Mesodermal cell (in vitro differentiated cells): ENCODE data around the gene PRTG.
A peak's percentile ranks its signal among the peaks of the same experiment; 100 is the strongest.

Experiments
- H3K27ac ChIP-seq: 2 replicates; pipeline ENCODE4 v1.7.0; 2013; ENCODE audit warnings: mild to moderate bottlenecking, low read depth, low read length, moderate library complexity; ENCODE audit not compliant: severe bottlenecking
- H3K36me3 ChIP-seq: 2 replicates; pipeline ENCODE4 v1.7.1; 2013; ENCODE audit warnings: mild to moderate bottlenecking, low read length, moderate library complexity; ENCODE audit not compliant: control insufficient read depth, insufficient read depth
- H3K4me1 ChIP-seq: one replicate; pipeline ENCODE4 v1.7.1; 2013; ENCODE audit warnings: mild to moderate bottlenecking, low read length; ENCODE audit not compliant: insufficient read depth, control insufficient read depth, poor library complexity, severe bottlenecking
- H3K4me3 ChIP-seq: 2 replicates; pipeline ENCODE4 v1.7.0; 2013; ENCODE audit warnings: low read length, control low read depth, mild to moderate bottlenecking; ENCODE audit not compliant: insufficient read depth, poor library complexity, severe bottlenecking; ENCODE audit errors: extremely low read depth
- H3K9me3 ChIP-seq: 2 replicates; pipeline ENCODE4 v1.7.1; 2013; ENCODE audit warnings: mild to moderate bottlenecking, low read length, moderate library complexity; ENCODE audit not compliant: control insufficient read depth
- WGBS, 2 experiments: methylation state at CpG; one replicate each; pipeline ENCODE4 v1.1.5; 2013; ENCODE audit warnings: missing lambda C conversion rate in 2 of 2; ENCODE audit not compliant: insufficient coverage in 2 of 2; 5-methylcytosine and 5-hydroxymethylcytosine counted together

PRTG gene

GRCh38 chr15:55638764-55639163, 104.2 kb downstream of the PRTG start:
- WGBS, 2 experiments: no CpG with 5 or more reads among the region's 1 CpG
- Histone ChIP-seq H3K27ac (no peak overlapping the region), H3K36me3 (peaks cover 83% of the 10 kb centered on the region), H3K9me3 (no peaks in the 10 kb centered on the region), H3K4me3 (no peak overlapping the region), H3K4me1 (no peaks in the 10 kb centered on the region)

- Histone ChIP-seq H3K4me3 (no peak overlapping the region), H3K9me3 (no peaks in the 10 kb centered on the region), H3K4me1 (no peaks in the 10 kb centered on the region), H3K36me3 (peaks cover 91% of the 10 kb centered on the region), H3K27ac (no peak overlapping the region)
- WGBS, 2 experiments: 100% methylated on average over 1 to 3 of the region's 3 CpGs
Measured at GRCh38 chr15:55637086-55637485, 105.9 kb downstream of the PRTG start.

- no peaks in the 10 kb centered on the region for H3K9me3 ChIP-seq
- H3K27ac ChIP-seq: no peak overlapping the region
- no CpG with 5 or more reads among the region's 1 CpG for WGBS, 2 experiments
- peaks cover 93% of the 10 kb centered on the region for H3K36me3 ChIP-seq
- H3K4me3 ChIP-seq: no peak overlapping the region
- peaks cover 1% of the 10 kb centered on the region for H3K4me1 ChIP-seq
Measured at GRCh38 chr15:55633731-55634130, 109.2 kb downstream of the PRTG start.

GRCh38 chr15:55632434-55632833, 110.5 kb downstream of the PRTG start:
- no peaks in the 10 kb centered on the region for H3K9me3 ChIP-seq
- peak overlapping the region; percentile 23 for H3K27ac ChIP-seq
- peaks cover 5% of the 10 kb centered on the region for H3K4me1 ChIP-seq
- peaks cover 93% of the 10 kb centered on the region for H3K36me3 ChIP-seq
- 89% methylated on average over 2 of the region's 2 CpGs for WGBS, 2 experiments
- H3K4me3 ChIP-seq: no peak overlapping the region

GRCh38 chr15:55630858-55631257, 112.1 kb downstream of the PRTG start:
- Histone ChIP-seq H3K27ac (peak overlapping the region; percentile 39), H3K36me3 (peaks cover 92% of the 10 kb centered on the region), H3K9me3 (no peaks in the 10 kb centered on the region), H3K4me3 (no peak overlapping the region), H3K4me1 (peaks cover 5% of the 10 kb centered on the region)
- 90 to 100% methylated on average over 3 of the region's 3 CpGs for WGBS, 2 experiments

- H3K27ac ChIP-seq: peak overlapping the region; percentile 63
- no peak overlapping the region for H3K4me3 ChIP-seq
- no peaks in the 10 kb centered on the region for H3K9me3 ChIP-seq
- peaks cover 5% of the 10 kb centered on the region for H3K4me1 ChIP-seq
- H3K36me3 ChIP-seq: peaks cover 90% of the 10 kb centered on the region
- WGBS, 2 experiments: 100% methylated on average over 1 of the region's 2 CpGs; no CpG with 5 or more reads in 1 of the 2 experiments
Measured at GRCh38 chr15:55628369-55628730, 114.6 kb downstream of the PRTG start.

GRCh38 chr15:55627730-55628368, 115.1 kb downstream of the PRTG start:
- Histone ChIP-seq H3K4me1 (peaks cover 5% of the 10 kb centered on the region), H3K27ac (peak overlapping the region; percentile 63), H3K4me3 (no peak overlapping the region), H3K36me3 (peaks cover 89% of the 10 kb centered on the region), H3K9me3 (no peaks in the 10 kb centered on the region)
- WGBS, 2 experiments: 89 to 96% methylated on average over 6 to 7 of the region's 7 CpGs

GRCh38 chr15:55619783-55620182, 123.2 kb downstream of the PRTG start:
- Histone ChIP-seq H3K4me3 (no peak overlapping the region), H3K27ac (no peak overlapping the region), H3K4me1 (no peaks in the 10 kb centered on the region), H3K36me3 (peaks cover 76% of the 10 kb centered on the region), H3K9me3 (no peaks in the 10 kb centered on the region)
- WGBS, 2 experiments: 88 to 98% methylated on average over 3 to 5 of the region's 6 CpGs

- Histone ChIP-seq H3K4me1 (no peaks in the 10 kb centered on the region), H3K27ac (no peak overlapping the region), H3K36me3 (peaks cover 80% of the 10 kb centered on the region), H3K4me3 (no peak overlapping the region), H3K9me3 (no peaks in the 10 kb centered on the region)
- 86 to 90% methylated on average over 2 to 3 of the region's 4 CpGs for WGBS, 2 experiments
Measured at GRCh38 chr15:55618387-55618786, 124.6 kb downstream of the PRTG start.

- no peak overlapping the region for H3K4me3 ChIP-seq
- 100% methylated on average over 1 of the region's 1 CpG; no CpG with 5 or more reads in 1 of the 2 experiments for WGBS, 2 experiments
- H3K27ac ChIP-seq: no peak overlapping the region
- no peaks in the 10 kb centered on the region for H3K4me1 ChIP-seq
- no peaks in the 10 kb centered on the region for H3K9me3 ChIP-seq
- peaks cover 80% of the 10 kb centered on the region for H3K36me3 ChIP-seq
Measured at GRCh38 chr15:55615445-55615844, 127.5 kb downstream of the PRTG start.

- WGBS, 2 experiments: 93 to 95% methylated on average over 4 of the region's 4 CpGs
- no peaks in the 10 kb centered on the region for H3K9me3 ChIP-seq
- peaks cover 74% of the 10 kb centered on the region for H3K36me3 ChIP-seq
- no peaks in the 10 kb centered on the region for H3K4me1 ChIP-seq
- no peak overlapping the region for H3K27ac ChIP-seq
- no peak overlapping the region for H3K4me3 ChIP-seq
Measured at GRCh38 chr15:55613727-55614126, 129.2 kb downstream of the PRTG start.
